WTC11 (cell line): Measurements from ENCODE around the gene EBPL. TPM values are rescaled to one million over a fixed set of nuclear protein-coding genes. Genes with fewer than 3 reads are reported as not detected.

Experiments
- ATAC-seq: fragments of 200-7000 bp; cut with Tn5 transposase; 2 replicates; pipeline ENCODE4 v1.10.0; 2021; ENCODE audit warnings: mild to moderate bottlenecking, moderate library complexity
- CTCF ChIA-PET: fragments of 300-600 bp; sonication (Branson Sonifier 250); formaldehyde crosslinking; loops from one replicate; lab custom pipeline; 2021; ENCODE audit warnings: antibody characterized with exemption; lab: Charles Lee
- POLR2A ChIA-PET: fragments of 350-600 bp; sonication (Branson Sonifier 250); formaldehyde crosslinking; loops from one replicate; lab custom pipeline; 2021; ENCODE audit warnings: antibody characterized with exemption; lab: Charles Lee
- DNase-seq: peaks from one replicate; pipeline ENCODE4 v3.0.0; 2021; ENCODE audit warnings: low spot score
- H3K27ac Mint-ChIP-seq: 2 replicates; pipeline ENCODE4 v1.8.0; 2021; ENCODE audit warnings: mixed read lengths
- H3K27me3 Mint-ChIP-seq: 2 replicates; pipeline ENCODE4 v1.8.0; 2021; ENCODE audit warnings: low read depth, mild to moderate bottlenecking, moderate library complexity, mixed read lengths
- H3K36me3 Mint-ChIP-seq: 2 replicates; pipeline ENCODE4 v1.8.0; 2021; ENCODE audit warnings: mixed read lengths
- H3K4me1 Mint-ChIP-seq: 2 replicates; pipeline ENCODE4 v1.8.0; 2022; ENCODE audit warnings: mixed read lengths
- H3K4me3 Mint-ChIP-seq: 2 replicates; pipeline ENCODE4 v1.8.0; 2021; ENCODE audit warnings: mild to moderate bottlenecking, moderate library complexity, mixed read lengths
- H3K9me3 Mint-ChIP-seq: 2 replicates; pipeline ENCODE4 v1.8.0; 2021; ENCODE audit warnings: mixed read lengths
- ARID4B ChIP-seq: sonication (generic); formaldehyde crosslinking; IDR thresholded peaks from 2 replicates; pipeline ENCODE4 v1.8.0; 2023; ENCODE audit warnings: missing genetic modification reagents, mild to moderate bottlenecking, borderline replicate concordance
- ATF3 ChIP-seq: sonication (generic); formaldehyde crosslinking; conservative IDR thresholded peaks from 2 replicates; pipeline ENCODE4 v1.8.1; 2022; ENCODE audit warnings: mild to moderate bottlenecking, missing genetic modification reagents
- CBFB ChIP-seq: sonication (generic); formaldehyde crosslinking; IDR thresholded peaks from 2 replicates; pipeline ENCODE4 v1.8.1; 2022; ENCODE audit warnings: mild to moderate bottlenecking, low read depth, missing genetic modification reagents
- CDX4 ChIP-seq: fragments of 250-450 bp; sonication (Bioruptor Pico); IDR thresholded peaks from 2 replicates; pipeline ENCODE4 v1.9.0; 2021; ENCODE audit warnings: moderate library complexity, mild to moderate bottlenecking, inconsistent platforms, borderline replicate concordance
- CREB1 ChIP-seq: sonication (generic); formaldehyde crosslinking; IDR thresholded peaks from 2 replicates; pipeline ENCODE4 v1.8.0; 2023; ENCODE audit warnings: mild to moderate bottlenecking, missing genetic modification reagents
- CREM ChIP-seq: sonication (generic); formaldehyde crosslinking; IDR thresholded peaks from 2 replicates; pipeline ENCODE4 v1.8.1; 2022; ENCODE audit warnings: mild to moderate bottlenecking, missing genetic modification reagents, moderate library complexity
- E2F4 ChIP-seq: sonication (generic); formaldehyde crosslinking; IDR thresholded peaks from 2 replicates; pipeline ENCODE4 v1.8.1; 2022; ENCODE audit warnings: low read depth, mild to moderate bottlenecking, moderate library complexity, missing genetic modification reagents, borderline replicate concordance
- ESRRA ChIP-seq: sonication (generic); formaldehyde crosslinking; IDR thresholded peaks from 2 replicates; pipeline ENCODE4 v1.8.1; 2022; ENCODE audit warnings: mild to moderate bottlenecking, missing genetic modification reagents, borderline replicate concordance
- FOXK1 ChIP-seq: sonication (generic); formaldehyde crosslinking; IDR thresholded peaks from 2 replicates; pipeline ENCODE4 v1.8.0; 2022; ENCODE audit warnings: mild to moderate bottlenecking, moderate library complexity, missing genetic modification reagents
- FOXP4 ChIP-seq: sonication (generic); formaldehyde crosslinking; IDR thresholded peaks from 2 replicates; pipeline ENCODE4 v1.8.0; 2022; ENCODE audit warnings: mild to moderate bottlenecking, missing genetic modification reagents
- GABPB1 ChIP-seq: sonication (generic); formaldehyde crosslinking; IDR thresholded peaks from 2 replicates; pipeline ENCODE4 v1.8.1; 2023; ENCODE audit warnings: mild to moderate bottlenecking, missing genetic modification reagents
- NFATC4 ChIP-seq: fragments of 250-450 bp; sonication (Bioruptor Pico); IDR thresholded peaks from 2 replicates; pipeline ENCODE4 v1.9.0; 2021; ENCODE audit warnings: mild to moderate bottlenecking
- RELA ChIP-seq: sonication (generic); formaldehyde crosslinking; IDR thresholded peaks from 2 replicates; pipeline ENCODE4 v1.8.1; 2022; ENCODE audit warnings: missing genetic modification reagents, mild to moderate bottlenecking, borderline replicate concordance
- TP53 ChIP-seq: sonication (generic); formaldehyde crosslinking; IDR thresholded peaks from 2 replicates; pipeline ENCODE4 v1.8.1; 2023; ENCODE audit warnings: mild to moderate bottlenecking, missing genetic modification reagents
- ZNF219 ChIP-seq: sonication (generic); formaldehyde crosslinking; IDR thresholded peaks from 2 replicates; pipeline ENCODE4 v1.8.0; 2023; ENCODE audit warnings: missing genetic modification reagents, mild to moderate bottlenecking, borderline replicate concordance
- ZNF281 ChIP-seq: sonication (generic); formaldehyde crosslinking; IDR thresholded peaks from 2 replicates; pipeline ENCODE4 v1.8.0; 2023; ENCODE audit warnings: mild to moderate bottlenecking, missing genetic modification reagents
- ZNF317 ChIP-seq: sonication (generic); formaldehyde crosslinking; IDR thresholded peaks from 2 replicates; pipeline ENCODE4 v1.8.1; 2023; ENCODE audit warnings: low read depth, mild to moderate bottlenecking, moderate library complexity, missing genetic modification reagents, borderline replicate concordance
- ZNF416 ChIP-seq: fragments of 250-450 bp; sonication (Bioruptor Pico); IDR thresholded peaks from 2 replicates; pipeline ENCODE4 v1.9.0; 2021; ENCODE audit warnings: mild to moderate bottlenecking, inconsistent platforms
- total RNA-seq: library from RNA; stranded (reverse); gene quantifications from 3 replicates; pipeline ENCODE4 v1.2.3, GENCODE V29; 2021

Gene EBPL
- total RNA-seq, 1 experiment from 2014 or later, result 92.5 TPM

GRCh38 chr13:49641801-49642291 is 49.4 kb downstream of the EBPL start:
- CTCF ChIA-PET, result interaction anchor here (1.3 kb wide), 1 partner anchor 35 kb away, joined by 4 read pairs; no protein-coding TSS in a partner anchor
- H3K9me3 Mint-ChIP-seq, result no peaks in the 10 kb centered on the region
- DNase-seq, result no peak
- TF ChIP-seq CREB1 (CRISPR knock-in tag) (no peak), CREM (CRISPR knock-in tag) (no peak), TP53 (CRISPR knock-in tag) (no peak), ATF3 (no peak)
- TF ChIP-seq, all 79 proteins: peak for 0
- Mint-ChIP-seq H3K4me3 (no peak overlapping the region), H3K27ac (no peak overlapping the region), H3K27me3 (no peaks in the 10 kb centered on the region), H3K36me3 (no peaks in the 10 kb centered on the region), H3K4me1 (peaks cover 15% of the 10 kb centered on the region)
- ATAC-seq, result no peak
- POLR2A ChIA-PET, result no interaction called here

- Mint-ChIP-seq H3K9me3 (peaks cover 4% of the 10 kb centered on the region; the same call in 1 of the 2 replicates), H3K27me3 (no peaks in the 10 kb centered on the region), H3K36me3 (no peaks in the 10 kb centered on the region), H3K4me3 (no peak overlapping the region), H3K27ac (no peak overlapping the region), H3K4me1 (peaks cover 32% of the 10 kb centered on the region)
- ATAC-seq (no peak), DNase-seq (no peak)
- ChIA-PET POLR2A (no interaction called here), CTCF (no interaction called here)
- TF ChIP-seq ESRRA (CRISPR knock-in tag) (no peak), E2F4 (CRISPR knock-in tag) (no peak), GABPB1 (CRISPR knock-in tag) (no peak), ARID4B (CRISPR knock-in tag) (no peak), CREM (CRISPR knock-in tag) (no peak)
These were observed 52.6 kb downstream of the EBPL start for GRCh38 chr13:49638744-49639072.

- no peak for ATAC-seq
- Mint-ChIP-seq H3K27ac (no peak overlapping the region), H3K36me3 (no peaks in the 10 kb centered on the region), H3K9me3 (peaks cover 4% of the 10 kb centered on the region; the same call in 1 of the 2 replicates), H3K4me1 (peaks cover 32% of the 10 kb centered on the region), H3K27me3 (no peaks in the 10 kb centered on the region), H3K4me3 (no peak overlapping the region)
- TF ChIP-seq CBFB (CRISPR knock-in tag) (no peak), ZNF317 (CRISPR knock-in tag) (no peak), CDX4 (CRISPR knock-in tag) (no peak), ZNF281 (CRISPR knock-in tag) (no peak), FOXK1 (no peak), NFATC4 (CRISPR knock-in tag) (no peak), ZNF416 (CRISPR knock-in tag) (no peak), TP53 (CRISPR knock-in tag) (no peak), ZNF219 (no peak), RELA (no peak), FOXP4 (CRISPR knock-in tag) (no peak)
- no peak for DNase-seq
- ChIA-PET CTCF (no interaction called here), POLR2A (no interaction called here)
These were observed 53.1 kb downstream of the EBPL start for GRCh38 chr13:49638030-49638743.
